Cardiac septum (tissue), 1 donor: ENCODE measurements around the gene PROZ. TPM values are rescaled to one million over a fixed set of nuclear protein-coding genes. Genes with fewer than 3 reads are reported as not detected.
"Not testable (repeated sequence)": the region's sequence is repeated elsewhere in the genome, so short reads cannot be mapped to it uniquely, and the experiment has no call there.

Source experiments
- DNase-seq: peaks from one replicate; pipeline ENCODE4 v3.0.0-alpha.2; 2020; ENCODE audit warnings: low spot score
- intact Hi-C: fragments of 100-400 bp; cut with DNase I; formaldehyde crosslinking; loops from one replicate; pipeline ENCODE4 v1.14.0; 2022
- long read RNA-seq: library from polyadenylated mRNA; unstranded; transcript quantifications from one replicate; pipeline ENCODE4 v2.0.0, GENCODE V29; 2021
- total RNA-seq: library from RNA; stranded (reverse); fragmentation: NEBNext Ultra II Directional; extraction: Animal tissue kit (Norgen Biotek cat#: 25700); gene quantifications from one replicate; pipeline ENCODE4 v1.2.1, GENCODE V29; 2021
- donor health status: DM: no; HTN: no; CAD: no.

The PROZ gene, protein sequence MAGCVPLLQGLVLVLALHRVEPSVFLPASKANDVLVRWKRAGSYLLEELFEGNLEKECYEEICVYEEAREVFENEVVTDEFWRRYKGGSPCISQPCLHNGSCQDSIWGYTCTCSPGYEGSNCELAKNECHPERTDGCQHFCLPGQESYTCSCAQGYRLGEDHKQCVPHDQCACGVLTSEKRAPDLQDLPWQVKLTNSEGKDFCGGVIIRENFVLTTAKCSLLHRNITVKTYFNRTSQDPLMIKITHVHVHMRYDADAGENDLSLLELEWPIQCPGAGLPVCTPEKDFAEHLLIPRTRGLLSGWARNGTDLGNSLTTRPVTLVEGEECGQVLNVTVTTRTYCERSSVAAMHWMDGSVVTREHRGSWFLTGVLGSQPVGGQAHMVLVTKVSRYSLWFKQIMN
- not detected for total RNA-seq
- long read RNA-seq = 0 reads

GRCh38 chr13:113157929-113158747 is at the start of gene PROZ:
Gene PROZ, plus strand, starts transcription at chr13:113158648. Its CDS starts 13 bp downstream, at chr13:113158661.
- no peak for DNase-seq
- intact Hi-C loops = no loop called here

DNA sequence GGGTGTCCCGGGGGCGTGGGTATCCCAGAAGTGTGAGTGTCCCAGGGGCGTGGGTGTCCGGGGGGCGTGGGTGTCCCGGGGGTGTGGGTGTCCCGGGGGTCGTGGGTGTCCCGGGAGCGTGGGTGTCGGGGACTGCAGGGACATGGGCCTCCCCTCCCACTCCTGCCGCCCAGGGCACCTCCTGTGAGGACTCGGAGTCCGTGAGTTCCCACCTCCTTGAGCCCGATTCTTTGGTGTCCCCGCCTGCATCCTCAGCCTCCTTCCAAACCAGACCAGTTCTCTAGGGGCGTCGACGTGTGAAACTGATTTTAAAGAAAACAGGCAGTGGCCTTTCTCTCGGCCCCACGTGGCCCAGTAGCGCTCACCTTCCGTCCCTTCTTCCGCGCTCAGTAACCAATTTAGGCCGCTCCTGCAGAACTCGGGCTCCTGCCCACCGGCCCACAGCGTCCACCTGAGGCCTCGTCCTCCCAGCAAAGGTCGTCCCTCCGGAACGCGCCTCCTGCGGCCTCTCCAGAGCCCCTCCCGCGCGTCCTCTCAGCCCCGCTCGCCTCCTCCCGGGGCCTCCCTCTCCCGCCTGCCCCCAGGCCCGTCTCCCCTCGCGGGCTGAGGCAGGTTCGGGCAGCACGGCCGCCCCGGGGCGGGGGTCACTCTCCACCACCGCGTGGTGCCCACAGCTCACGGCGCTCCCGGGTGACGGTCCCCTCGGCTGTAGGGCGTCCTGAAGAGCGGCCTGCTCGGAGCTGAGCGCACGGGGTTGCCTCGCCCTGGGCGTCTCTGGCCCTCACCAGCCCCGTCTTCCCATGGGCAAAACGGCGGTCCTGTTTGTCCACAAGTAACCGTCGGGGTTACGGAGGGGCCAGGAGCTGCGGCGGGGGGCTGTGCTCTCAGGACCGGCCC is 49.0 kb upstream of the PROZ start:
- intact Hi-C loops = no loop called here
- peak; percentile 49 for DNase-seq

GRCh38 chr13:113110048-113110851 is 48.2 kb upstream of the PROZ start:
- DNase-seq = peak; percentile 69
- intact Hi-C loops = no loop called here

GRCh38 chr13:113110852-113111315 is 47.6 kb upstream of the PROZ start:
- intact Hi-C loops = no loop called here
- peak; percentile 49 for DNase-seq

DNA sequence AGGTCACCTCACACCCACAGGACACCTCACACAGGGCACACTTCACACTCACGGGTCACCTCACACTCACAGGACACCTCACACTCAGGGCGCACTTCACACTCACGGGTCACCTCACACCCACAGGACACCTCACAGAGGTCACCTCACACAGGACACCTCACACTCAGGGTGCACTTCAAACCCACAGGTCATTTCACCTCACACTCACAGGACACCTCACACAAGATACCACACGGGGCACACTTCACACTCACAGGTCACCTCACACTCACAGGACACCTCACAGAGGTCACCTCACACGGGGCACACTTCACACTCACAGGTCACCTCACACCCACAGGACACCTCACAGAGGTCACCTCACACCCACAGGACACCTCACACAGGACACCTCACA is 46.6 kb upstream of the PROZ start:
- DNase-seq, intact Hi-C loops: not testable (repeated sequence)

- intact Hi-C loops = not testable (repeated sequence)
- peak; percentile 27 for DNase-seq
Observed at GRCh38 chr13:113112475-113112874, 46.0 kb upstream of the PROZ start.

DNA sequence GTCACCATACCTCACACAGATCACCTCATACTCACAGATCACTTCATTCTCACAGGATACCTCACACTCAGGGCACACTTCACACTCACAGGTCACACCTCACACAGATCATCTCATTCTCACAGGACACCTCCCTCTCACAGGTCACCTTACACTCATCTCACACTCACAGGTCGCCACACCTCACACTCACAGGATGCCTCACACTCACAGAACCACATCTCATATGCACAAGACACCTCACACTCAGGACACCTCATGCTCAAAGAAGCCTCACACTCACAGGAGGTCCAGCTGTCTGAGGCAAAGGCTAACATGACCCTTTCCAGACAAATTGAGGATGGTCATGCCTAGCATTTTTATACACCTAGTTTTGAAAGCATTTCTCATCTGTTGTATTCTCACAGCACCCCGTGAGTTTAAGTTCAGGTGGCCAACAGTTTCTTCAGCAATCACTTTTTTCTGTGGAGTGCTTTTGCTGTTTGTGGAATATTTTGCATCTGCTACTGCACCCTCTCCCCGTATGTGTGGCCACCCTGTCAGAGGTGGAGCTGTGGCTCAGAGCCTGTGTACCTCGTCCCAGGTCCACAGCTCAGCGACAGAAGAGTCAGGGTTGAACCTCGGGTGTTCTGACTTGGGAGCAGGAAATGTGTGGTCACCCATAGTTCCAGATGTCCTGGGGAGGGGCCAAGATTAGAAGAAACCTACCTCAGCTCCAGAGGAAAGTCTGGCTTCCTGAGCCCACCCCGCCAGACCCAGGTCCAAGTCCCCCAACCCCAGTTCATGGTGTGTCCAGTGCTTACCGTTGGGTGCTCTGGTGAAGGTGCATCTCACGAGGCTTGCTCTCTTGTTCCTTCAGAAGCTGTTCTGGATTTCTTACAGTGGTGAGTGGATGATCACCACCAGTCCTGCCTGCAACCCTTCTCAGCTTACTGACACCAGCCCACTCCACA is 45.3 kb upstream of the PROZ start:
- peak; percentile 66 for DNase-seq
- intact Hi-C loops = no loop called here

- intact Hi-C loops = no loop called here
- DNase-seq = peak; percentile 56
Observed at GRCh38 chr13:113113846-113114271, 44.6 kb upstream of the PROZ start.

- intact Hi-C loops = no loop called here
- DNase-seq = peak; percentile 68
Observed at GRCh38 chr13:113114511-113115362, 43.7 kb upstream of the PROZ start.

DNA sequence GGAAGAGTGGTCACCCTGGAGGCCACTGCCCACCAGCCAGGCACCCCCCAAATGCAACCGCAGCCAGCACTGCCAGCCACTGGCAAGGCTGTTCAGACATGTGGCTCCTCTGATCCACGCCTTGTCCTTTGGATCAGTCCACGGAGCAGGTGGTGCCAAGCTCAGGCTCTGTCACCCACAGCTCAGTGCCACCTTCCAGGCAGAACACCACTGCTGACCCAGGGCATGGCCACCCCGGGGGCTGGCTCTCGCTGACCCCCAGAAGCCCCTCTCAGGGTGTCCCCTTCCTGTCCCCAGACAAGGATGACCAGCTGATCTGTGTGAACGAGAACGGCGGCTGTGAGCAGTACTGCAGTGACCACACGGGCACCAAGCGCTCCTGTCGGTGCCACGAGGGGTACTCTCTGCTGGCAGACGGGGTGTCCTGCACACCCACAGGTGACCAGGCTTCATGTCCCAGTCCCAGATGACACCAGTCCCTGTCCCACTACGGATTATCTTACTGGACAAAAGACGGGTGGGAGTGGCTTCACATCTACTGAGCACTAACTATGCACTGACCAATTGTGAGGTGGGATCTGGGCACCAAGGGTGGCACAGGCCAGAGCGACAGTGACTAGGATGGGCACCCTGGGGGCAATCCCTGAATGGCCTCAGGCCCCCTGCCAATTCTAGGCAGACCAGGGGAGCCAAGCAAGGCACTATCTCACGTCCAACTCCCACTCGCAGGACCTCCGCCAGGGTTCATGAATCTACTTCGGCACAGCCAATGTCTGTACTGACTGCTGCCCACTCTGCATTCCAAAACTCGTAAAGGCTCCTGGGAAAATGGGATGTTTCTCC is 42.9 kb upstream of the PROZ start:
- intact Hi-C loops = no loop called here
- DNase-seq = peak; percentile 67

- no peak for DNase-seq
- intact Hi-C loops = no loop called here
Observed at GRCh38 chr13:113116206-113116800, 42.1 kb upstream of the PROZ start.

GRCh38 chr13:113116871-113117271 is 41.6 kb upstream of the PROZ start:
- intact Hi-C loops = no loop called here
- no peak for DNase-seq

DNA sequence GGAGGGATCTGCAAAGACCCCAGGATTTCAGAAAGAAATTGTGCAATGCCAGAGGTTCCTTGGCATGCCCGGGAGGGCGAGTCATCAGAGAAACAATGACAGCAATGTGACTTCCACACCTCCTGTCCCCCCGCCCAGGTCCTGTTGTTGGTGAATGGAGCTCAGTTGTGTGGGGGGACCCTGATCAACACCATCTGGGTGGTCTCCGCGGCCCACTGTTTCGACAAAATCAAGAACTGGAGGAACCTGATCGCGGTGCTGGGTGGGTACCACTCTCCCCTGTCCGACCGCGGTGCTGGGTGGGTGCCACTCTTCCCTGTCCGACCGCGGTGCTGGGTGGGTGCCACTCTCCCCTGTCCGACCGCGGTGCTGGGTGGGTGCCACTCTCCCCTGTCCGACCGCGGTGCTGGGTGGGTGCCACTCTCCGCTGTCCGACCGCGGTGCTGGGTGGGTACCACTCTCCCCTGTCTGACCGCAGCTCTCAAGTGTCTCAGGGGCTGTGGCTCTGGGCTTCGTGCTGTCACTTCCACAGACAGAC is 41.0 kb upstream of the PROZ start:
- intact Hi-C loops = no loop called here
- no peak for DNase-seq

DNA sequence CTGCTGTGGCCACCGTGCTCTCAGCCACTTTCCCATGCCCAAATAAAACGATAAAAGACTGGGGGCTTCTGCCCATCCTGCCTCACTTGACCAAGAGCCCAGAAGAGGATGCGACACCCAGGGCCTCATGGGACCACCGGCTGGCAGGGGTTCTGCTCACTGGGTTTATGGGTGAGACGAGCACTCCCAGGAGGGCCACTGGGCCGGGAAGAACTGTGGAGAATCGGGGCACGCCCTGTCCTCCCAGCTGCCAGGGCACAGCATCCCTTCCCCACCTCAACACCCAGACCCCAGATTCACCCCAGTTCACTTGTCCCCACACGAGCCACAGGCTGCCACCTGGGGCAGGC is 40.6 kb upstream of the PROZ start:
- intact Hi-C loops = no loop called here
- DNase-seq = no peak

DNA sequence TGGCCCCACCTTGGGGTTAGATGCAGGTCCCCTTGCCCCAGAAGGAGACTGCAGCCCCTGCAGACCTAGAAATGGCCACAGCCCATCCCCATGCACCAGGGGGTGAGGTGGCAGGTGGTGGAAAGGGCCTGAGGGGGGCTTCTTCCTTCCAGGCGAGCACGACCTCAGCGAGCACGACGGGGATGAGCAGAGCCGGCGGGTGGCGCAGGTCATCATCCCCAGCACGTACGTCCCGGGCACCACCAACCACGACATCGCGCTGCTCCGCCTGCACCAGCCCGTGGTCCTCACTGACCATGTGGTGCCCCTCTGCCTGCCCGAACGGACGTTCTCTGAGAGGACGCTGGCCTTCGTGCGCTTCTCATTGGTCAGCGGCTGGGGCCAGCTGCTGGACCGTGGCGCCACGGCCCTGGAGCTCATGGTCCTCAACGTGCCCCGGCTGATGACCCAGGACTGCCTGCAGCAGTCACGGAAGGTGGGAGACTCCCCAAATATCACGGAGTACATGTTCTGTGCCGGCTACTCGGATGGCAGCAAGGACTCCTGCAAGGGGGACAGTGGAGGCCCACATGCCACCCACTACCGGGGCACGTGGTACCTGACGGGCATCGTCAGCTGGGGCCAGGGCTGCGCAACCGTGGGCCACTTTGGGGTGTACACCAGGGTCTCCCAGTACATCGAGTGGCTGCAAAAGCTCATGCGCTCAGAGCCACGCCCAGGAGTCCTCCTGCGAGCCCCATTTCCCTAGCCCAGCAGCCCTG is 40.0 kb upstream of the PROZ start:
- intact Hi-C loops = no loop called here
- no peak for DNase-seq
